Measurements from ENCODE around the gene DHRS3. TPM values are rescaled to one million over a fixed set of nuclear protein-coding genes. Genes with fewer than 3 reads are reported as not detected.

The DHRS3 gene
- total and polyA plus RNA-seq, 2 donors (not counting 3 experiments of a cell fraction or from before 2014, with no cell fraction given), result 54.3 to 75.2 TPM

DNA sequence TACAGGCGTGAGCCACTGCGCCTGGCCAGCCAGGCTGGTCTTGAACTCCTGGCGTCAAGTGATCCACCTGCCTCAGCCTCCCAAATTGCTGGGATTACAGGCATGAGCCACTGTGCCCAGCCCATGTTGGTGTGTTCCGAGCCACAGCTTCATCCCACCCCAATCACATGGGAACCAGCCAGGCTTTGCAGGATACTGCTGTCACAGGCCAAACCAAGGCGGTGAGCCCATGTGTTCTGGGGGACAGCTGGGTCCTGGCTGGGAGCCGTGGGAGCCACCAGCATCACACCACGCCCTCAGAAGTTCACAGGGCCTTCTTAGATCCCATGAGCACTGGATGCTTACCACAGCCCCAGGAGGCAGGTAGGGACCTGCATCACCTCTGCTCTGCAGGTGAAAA lies 56.9 kb downstream of the DHRS3 start:
- H4K20me1 ChIP-seq (replicated peaks; ENCODE audit: control insufficient read depth, extremely low read depth, insufficient read depth, low read length), result no peaks in the 10 kb centered on the region
- dilution Hi-C loops (cut with MboI; ENCODE audit: extremely low pct_ligation_motif_present, low sequenced_read_pairs), result no loop called here
- H2AFZ ChIP-seq (ENCODE audit: low read depth, low read length), result no peak overlapping the region
- no peaks in the 10 kb centered on the region for H3K79me2 ChIP-seq (ENCODE audit: control insufficient read depth, insufficient read depth, low read length)
- no peak overlapping the region for H3K4me3 ChIP-seq (replicated peaks in 1 of 3; ENCODE audit: insufficient read depth in 1 of 3, low read depth in 1 of 3, low read length in 3 of 3)
- no peaks in the 10 kb centered on the region for H3K4me1 ChIP-seq (ENCODE audit: control insufficient read depth, extremely low read depth, insufficient read depth, low read length)
- no TSS peak for BruUV-seq (replicated peaks)
- intact Hi-C loops (cut with micrococcal nuclease), result no loop called here
- DNase-seq (ENCODE audit: low read depth, low spot score) (no peak), FAIRE-seq (no peak)
- H3K9ac ChIP-seq (replicated peaks; ENCODE audit: extremely low read depth, insufficient read depth, low read length), result no peak overlapping the region
- no peaks in the 10 kb centered on the region for H3K27me3 ChIP-seq (ENCODE audit: control insufficient read depth in 2 of 2, insufficient read depth in 2 of 2, low read length in 2 of 2)
- no peak overlapping the region for H3K27ac ChIP-seq (ENCODE audit: insufficient read depth, low read depth, low read length)
- H3K9me3 ChIP-seq (replicated peaks; ENCODE audit: control insufficient read depth, insufficient read depth, low read length), result no peaks in the 10 kb centered on the region
- no peaks in the 10 kb centered on the region for H3K36me3 ChIP-seq (ENCODE audit: control insufficient read depth in 2 of 2, extremely low read depth in 1 of 2, insufficient read depth in 2 of 2, low read length in 2 of 2)
- CTCF ChIA-PET, result no interaction called here
- H3K4me2 ChIP-seq (ENCODE audit: insufficient read depth, low read length), result no peak overlapping the region
- H3K9me1 ChIP-seq (replicated peaks; ENCODE audit: control insufficient read depth, extremely low read depth, insufficient read depth, low read length), result no peaks in the 10 kb centered on the region
- TF ChIP-seq GATA2 (IDR thresholded peaks at IDR 0.05; ENCODE audit: insufficient read depth, insufficient read length, low read depth, low read length), result no peak
- no peak for TF ChIP-seq JUN (IDR thresholded peaks at IDR 0.05; ENCODE audit: borderline replicate concordance, insufficient read depth, insufficient read length, low read depth)
- no peak for TF ChIP-seq FOS (IDR thresholded peaks at IDR 0.05; ENCODE audit: borderline replicate concordance, insufficient read depth, low read length)
- no peak for TF ChIP-seq EZH2 (IDR thresholded peaks at IDR 0.05; ENCODE audit: borderline replicate concordance, low read depth, low read length, severe bottlenecking)
- no peak for TF ChIP-seq MYC (IDR thresholded peaks at IDR 0.05; ENCODE audit: low read depth, low read length)
- TF ChIP-seq, protein P1, sequence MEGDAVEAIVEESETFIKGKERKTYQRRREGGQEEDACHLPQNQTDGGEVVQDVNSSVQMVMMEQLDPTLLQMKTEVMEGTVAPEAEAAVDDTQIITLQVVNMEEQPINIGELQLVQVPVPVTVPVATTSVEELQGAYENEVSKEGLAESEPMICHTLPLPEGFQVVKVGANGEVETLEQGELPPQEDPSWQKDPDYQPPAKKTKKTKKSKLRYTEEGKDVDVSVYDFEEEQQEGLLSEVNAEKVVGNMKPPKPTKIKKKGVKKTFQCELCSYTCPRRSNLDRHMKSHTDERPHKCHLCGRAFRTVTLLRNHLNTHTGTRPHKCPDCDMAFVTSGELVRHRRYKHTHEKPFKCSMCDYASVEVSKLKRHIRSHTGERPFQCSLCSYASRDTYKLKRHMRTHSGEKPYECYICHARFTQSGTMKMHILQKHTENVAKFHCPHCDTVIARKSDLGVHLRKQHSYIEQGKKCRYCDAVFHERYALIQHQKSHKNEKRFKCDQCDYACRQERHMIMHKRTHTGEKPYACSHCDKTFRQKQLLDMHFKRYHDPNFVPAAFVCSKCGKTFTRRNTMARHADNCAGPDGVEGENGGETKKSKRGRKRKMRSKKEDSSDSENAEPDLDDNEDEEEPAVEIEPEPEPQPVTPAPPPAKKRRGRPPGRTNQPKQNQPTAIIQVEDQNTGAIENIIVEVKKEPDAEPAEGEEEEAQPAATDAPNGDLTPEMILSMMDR (IDR thresholded peaks at IDR 0.05; ENCODE audit: extremely low read depth in 1 of 2, insufficient read depth in 1 of 2, low read depth in 1 of 2, low read length in 2 of 2), result no peak
- TF ChIP-seq POLR2A (IDR thresholded peaks at IDR 0.05; ENCODE audit: low read depth, low read length), result no peak
- TF ChIP-seq POLR2AphosphoS5 (IDR thresholded peaks at IDR 0.05; ENCODE audit: insufficient read depth, low read depth, low read length), result no peak
- TF ChIP-seq, protein P2, sequence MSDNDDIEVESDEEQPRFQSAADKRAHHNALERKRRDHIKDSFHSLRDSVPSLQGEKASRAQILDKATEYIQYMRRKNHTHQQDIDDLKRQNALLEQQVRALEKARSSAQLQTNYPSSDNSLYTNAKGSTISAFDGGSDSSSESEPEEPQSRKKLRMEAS (IDR thresholded peaks at IDR 0.05; ENCODE audit: insufficient read depth, insufficient read length), result no peak
- POLR2A ChIA-PET, result no interaction called here
